Activated CD8-positive, alpha-beta T cell treated with anti-CD3 and anti-CD28 coated beads for 36 hours (primary cell): ENCODE data around the gene TICRR. TPM values are rescaled to one million over a fixed set of nuclear protein-coding genes. Genes with fewer than 3 reads are reported as not detected.
"Not testable (repeated sequence)": the region's sequence is repeated elsewhere in the genome, so short reads cannot be mapped to it uniquely, and the experiment has no call there.

Experiments used
- ATAC-seq: fragments of 200-7000 bp; cut with Tn5 transposase; one replicate; pipeline ENCODE4 v1.10.0; 2021; ENCODE audit warnings: mild to moderate bottlenecking, moderate library complexity
- CTCF ChIA-PET: fragments of 350-600 bp; sonication (Branson Sonifier 250); formaldehyde crosslinking; loops from one replicate; lab custom pipeline; 2021; ENCODE audit warnings: antibody characterized with exemption; lab: Charles Lee
- POLR2A ChIA-PET: fragments of 350-600 bp; sonication (Branson Sonifier 250); formaldehyde crosslinking; loops from one replicate; lab custom pipeline; 2021; ENCODE audit warnings: antibody characterized with exemption; lab: Charles Lee
- DNase-seq: peaks from one replicate; pipeline ENCODE4 v3.0.0-alpha.2; 2020
- H3K27ac Mint-ChIP-seq: one replicate; pipeline ENCODE4 v1.8.0; 2021; ENCODE audit warnings: mild to moderate bottlenecking, mixed read lengths
- H3K27me3 Mint-ChIP-seq: one replicate; pipeline ENCODE4 v1.8.0; 2021; ENCODE audit warnings: mixed read lengths
- H3K36me3 Mint-ChIP-seq: one replicate; pipeline ENCODE4 v1.8.0; 2021; ENCODE audit warnings: low read depth, mixed read lengths
- H3K4me1 Mint-ChIP-seq: one replicate; pipeline ENCODE4 v1.8.0; 2021; ENCODE audit warnings: low read depth, mixed read lengths
- H3K4me3 Mint-ChIP-seq: one replicate; pipeline ENCODE4 v1.8.0; 2021; ENCODE audit warnings: mild to moderate bottlenecking, moderate library complexity, mixed read lengths
- H3K9me3 Mint-ChIP-seq: one replicate; pipeline ENCODE4 v1.8.0; 2021; ENCODE audit warnings: mixed read lengths
- CTCF ChIP-seq: fragments of 200-600 bp; IDR thresholded peaks from one replicate; pipeline ENCODE4 v1.8.0; 2022; ENCODE audit warnings: antibody characterized with exemption, mild to moderate bottlenecking
- intact Hi-C: fragments of 100-400 bp; cut with micrococcal nuclease; formaldehyde crosslinking; loops from one replicate; pipeline ENCODE4 v1.10.0; 2022
- total RNA-seq, 2 experiments: library from RNA; stranded (reverse); gene quantifications; one replicate each; pipeline ENCODE4 v1.2.3, GENCODE V29; 2021

TICRR gene
- total RNA-seq, 2 experiments from 2014 or later = 27.0 to 29.2 TPM

- Mint-ChIP-seq H3K36me3 (peaks cover 52% of the 10 kb centered on the region), H3K4me3 (peak overlapping the region; percentile 96), H3K4me1 (peaks cover 24% of the 10 kb centered on the region), H3K27me3 (peaks cover 3% of the 10 kb centered on the region), H3K9me3 (no peaks in the 10 kb centered on the region), H3K27ac (no peak overlapping the region)
- TF ChIP-seq CTCF = no peak
- ATAC-seq (no peak), DNase-seq (no peak)
- intact Hi-C loops = no loop called here
- CTCF ChIA-PET = no interaction called here
- POLR2A ChIA-PET = no interaction called here
Observed at GRCh38 chr15:89577776-89578115, 2.5 kb downstream of the TICRR start.

DNA sequence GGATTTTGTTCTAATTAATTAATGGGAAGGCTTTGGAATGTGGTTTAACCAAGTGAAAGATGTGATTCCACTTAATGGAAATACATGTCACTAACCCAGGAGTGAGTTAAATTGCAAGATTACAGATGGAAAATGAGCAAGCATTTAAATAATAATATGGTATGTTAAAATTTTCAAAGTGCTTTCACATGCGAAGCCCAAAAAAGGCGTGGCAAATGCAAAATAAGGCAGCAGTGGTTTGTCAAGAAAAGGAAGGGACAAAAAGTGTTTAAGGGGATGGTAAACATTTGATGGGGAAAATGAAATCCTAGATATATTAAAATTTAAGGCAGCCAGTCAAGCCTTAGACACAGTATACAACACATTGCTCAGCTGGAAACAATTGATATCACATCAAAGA lies 2.9 kb downstream of the TICRR start:
- H3K4me1 Mint-ChIP-seq = peaks cover 24% of the 10 kb centered on the region
- H3K4me3 Mint-ChIP-seq = peak overlapping the region; percentile 96
- intact Hi-C loops = no loop called here
- H3K27ac Mint-ChIP-seq = no peak overlapping the region
- POLR2A ChIA-PET = no interaction called here
- H3K36me3 Mint-ChIP-seq = peaks cover 54% of the 10 kb centered on the region
- DNase-seq (no peak), ATAC-seq (no peak)
- H3K9me3 Mint-ChIP-seq = no peaks in the 10 kb centered on the region
- peaks cover 2% of the 10 kb centered on the region for H3K27me3 Mint-ChIP-seq
- CTCF ChIA-PET = no interaction called here
- TF ChIP-seq CTCF = no peak

GRCh38 chr15:89580747-89581146 lies 5.5 kb downstream of the TICRR start:
- CTCF ChIA-PET, POLR2A ChIA-PET, H3K27ac Mint-ChIP-seq, H3K4me3 Mint-ChIP-seq, intact Hi-C loops, DNase-seq, H3K9me3 Mint-ChIP-seq, H3K27me3 Mint-ChIP-seq, ATAC-seq: not testable (repeated sequence)
- H3K36me3 Mint-ChIP-seq = peaks cover 70% of the 10 kb centered on the region
- peaks cover 22% of the 10 kb centered on the region for H3K4me1 Mint-ChIP-seq

DNA sequence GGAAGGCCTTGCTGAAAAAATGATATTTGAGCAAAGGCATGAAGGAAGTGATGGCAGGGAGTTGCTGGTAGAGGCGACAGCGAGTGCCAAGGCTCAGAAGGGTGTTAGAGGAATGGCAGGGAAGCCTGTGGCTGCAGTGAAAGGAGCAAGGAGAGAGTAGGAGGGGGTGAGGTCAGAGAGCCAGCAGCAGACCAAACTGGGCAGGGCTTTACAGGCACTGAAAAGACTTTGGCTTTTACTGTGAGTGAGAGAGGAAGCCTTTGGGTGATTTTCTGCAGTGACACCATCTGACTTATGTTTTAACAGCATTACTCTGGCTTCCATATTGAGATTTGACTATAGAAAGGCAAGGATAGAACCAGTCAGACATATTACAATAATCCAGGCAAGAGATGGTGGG lies 11.4 kb downstream of the TICRR start:
- CTCF ChIA-PET = no interaction called here
- DNase-seq = no peak
- H3K27me3 Mint-ChIP-seq = no peaks in the 10 kb centered on the region
- H3K4me1 Mint-ChIP-seq = no peaks in the 10 kb centered on the region
- H3K4me3 Mint-ChIP-seq = no peak overlapping the region
- intact Hi-C loops = no loop called here
- no peak overlapping the region for H3K27ac Mint-ChIP-seq
- no peak for TF ChIP-seq CTCF
- POLR2A ChIA-PET = interaction anchor here (0.6 kb wide), 1 partner anchor 233 kb away, joined by 3 read pairs; no protein-coding TSS in a partner anchor
- peaks cover 39% of the 10 kb centered on the region for H3K36me3 Mint-ChIP-seq
- no peak for ATAC-seq
- H3K9me3 Mint-ChIP-seq = no peaks in the 10 kb centered on the region

DNA sequence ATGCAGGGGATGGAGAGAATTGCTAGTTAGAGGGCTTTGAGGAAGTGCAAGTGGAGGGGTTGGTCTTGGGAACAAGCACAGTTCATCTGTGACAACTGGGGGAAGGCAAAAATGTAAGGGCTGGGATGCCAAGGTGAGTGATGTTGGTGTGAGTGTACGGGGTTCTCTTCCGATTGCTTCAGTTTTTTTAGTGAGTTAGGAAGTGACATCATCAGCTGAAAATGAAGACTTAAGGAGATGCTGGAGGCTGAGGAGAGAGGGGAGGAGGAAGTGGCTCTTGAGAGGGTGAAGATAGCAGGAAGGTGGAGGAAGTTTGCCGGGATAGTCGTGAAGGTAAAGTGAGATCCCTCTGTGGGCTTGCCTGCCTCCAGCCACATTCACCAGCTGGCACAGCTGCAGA lies 12.7 kb downstream of the TICRR start:
- Mint-ChIP-seq H3K4me3 (no peak overlapping the region), H3K27me3 (no peaks in the 10 kb centered on the region), H3K36me3 (peaks cover 40% of the 10 kb centered on the region), H3K27ac (no peak overlapping the region), H3K9me3 (no peaks in the 10 kb centered on the region), H3K4me1 (no peaks in the 10 kb centered on the region)
- DNase-seq = no peak
- ChIA-PET POLR2A (no interaction called here), CTCF (interaction anchor here (1.9 kb wide), 1 partner anchor 14 kb away, joined by 4 read pairs; no protein-coding TSS in a partner anchor)
- intact Hi-C loops = no loop called here
- TF ChIP-seq CTCF = no peak
- no peak for ATAC-seq

GRCh38 chr15:89591834-89592233 lies 16.6 kb downstream of the TICRR start:
- Mint-ChIP-seq H3K27me3 (no peaks in the 10 kb centered on the region), H3K36me3 (peaks cover 44% of the 10 kb centered on the region), H3K4me1 (no peaks in the 10 kb centered on the region), H3K4me3 (no peak overlapping the region), H3K27ac (no peak overlapping the region), H3K9me3 (no peaks in the 10 kb centered on the region)
- no peak for ATAC-seq
- intact Hi-C loops = no loop called here
- CTCF ChIA-PET = interaction anchor here (1.1 kb wide), 2 partner anchors 13 to 17 kb away, joined by 3 read pairs; partner anchors contain the start of gene TICRR
- no peak for TF ChIP-seq CTCF
- POLR2A ChIA-PET = interaction anchor here (1.0 kb wide), 1 partner anchor 17 kb away, joined by 3 read pairs; the partner anchor contains the start of gene TICRR
- no peak for DNase-seq
